ENCODE data around the gene OMG. TPM values are rescaled to one million over a fixed set of nuclear protein-coding genes. Genes with fewer than 3 reads are reported as not detected.
"Not testable (repeated sequence)": the region's sequence is repeated elsewhere in the genome, so short reads cannot be mapped to it uniquely, and the experiment has no call there.

The OMG gene, protein sequence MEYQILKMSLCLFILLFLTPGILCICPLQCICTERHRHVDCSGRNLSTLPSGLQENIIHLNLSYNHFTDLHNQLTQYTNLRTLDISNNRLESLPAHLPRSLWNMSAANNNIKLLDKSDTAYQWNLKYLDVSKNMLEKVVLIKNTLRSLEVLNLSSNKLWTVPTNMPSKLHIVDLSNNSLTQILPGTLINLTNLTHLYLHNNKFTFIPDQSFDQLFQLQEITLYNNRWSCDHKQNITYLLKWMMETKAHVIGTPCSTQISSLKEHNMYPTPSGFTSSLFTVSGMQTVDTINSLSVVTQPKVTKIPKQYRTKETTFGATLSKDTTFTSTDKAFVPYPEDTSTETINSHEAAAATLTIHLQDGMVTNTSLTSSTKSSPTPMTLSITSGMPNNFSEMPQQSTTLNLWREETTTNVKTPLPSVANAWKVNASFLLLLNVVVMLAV
- total RNA-seq: not detected
- not detected for polyA plus RNA-seq (2013, experiment 1 of 2)
- polyA plus RNA-seq (2013, experiment 2 of 2): not detected
- long read RNA-seq, experiment 1: 0 reads
- long read RNA-seq, experiment 2, partial matches to known transcripts: 0 of 1 reads
- long read RNA-seq, experiment 2, other reads (novel, unspliced or antisense): 1 of 1 reads
- long read RNA-seq, experiment 3: 0 reads
- long read RNA-seq, experiment 4: 0 reads

DNA sequence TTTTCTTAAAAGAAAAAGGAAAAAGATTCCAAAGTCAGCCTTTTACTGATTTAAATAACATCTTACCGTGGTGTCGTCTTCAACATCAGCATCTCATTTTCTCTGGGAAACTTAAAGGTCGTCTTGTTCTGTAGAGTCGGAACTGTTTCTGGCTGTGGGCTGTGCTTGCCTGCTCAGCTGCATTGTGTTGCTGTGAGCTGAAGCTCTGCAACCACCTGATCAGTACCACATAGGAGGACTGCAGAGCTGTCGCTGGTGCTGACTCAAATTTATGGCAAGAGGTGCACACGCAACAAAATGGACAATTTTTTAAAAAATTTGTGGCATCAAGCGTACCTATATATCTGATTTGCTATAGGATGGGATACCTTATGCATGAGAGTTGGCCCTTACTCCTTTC, at the start of gene OMG:
OMG (minus strand) TSS at position 150 of the 400 bp plus-strand sequence. CDS start 908 bp downstream, outside the sequence.
- Mint-ChIP-seq H3K4me1 (no peaks in the 10 kb centered on the region), H3K9me3 (no peaks in the 10 kb centered on the region), H3K27me3 (ENCODE audit: insufficient read depth) (no peaks in the 10 kb centered on the region), H3K27ac (no peak within 1 kb of the TSS), H3K36me3 (ENCODE audit: low read depth) (peaks cover 8% of the 10 kb centered on the region), H3K4me3 (no peak within 1 kb of the TSS)
- TF ChIP-seq, protein P1, sequence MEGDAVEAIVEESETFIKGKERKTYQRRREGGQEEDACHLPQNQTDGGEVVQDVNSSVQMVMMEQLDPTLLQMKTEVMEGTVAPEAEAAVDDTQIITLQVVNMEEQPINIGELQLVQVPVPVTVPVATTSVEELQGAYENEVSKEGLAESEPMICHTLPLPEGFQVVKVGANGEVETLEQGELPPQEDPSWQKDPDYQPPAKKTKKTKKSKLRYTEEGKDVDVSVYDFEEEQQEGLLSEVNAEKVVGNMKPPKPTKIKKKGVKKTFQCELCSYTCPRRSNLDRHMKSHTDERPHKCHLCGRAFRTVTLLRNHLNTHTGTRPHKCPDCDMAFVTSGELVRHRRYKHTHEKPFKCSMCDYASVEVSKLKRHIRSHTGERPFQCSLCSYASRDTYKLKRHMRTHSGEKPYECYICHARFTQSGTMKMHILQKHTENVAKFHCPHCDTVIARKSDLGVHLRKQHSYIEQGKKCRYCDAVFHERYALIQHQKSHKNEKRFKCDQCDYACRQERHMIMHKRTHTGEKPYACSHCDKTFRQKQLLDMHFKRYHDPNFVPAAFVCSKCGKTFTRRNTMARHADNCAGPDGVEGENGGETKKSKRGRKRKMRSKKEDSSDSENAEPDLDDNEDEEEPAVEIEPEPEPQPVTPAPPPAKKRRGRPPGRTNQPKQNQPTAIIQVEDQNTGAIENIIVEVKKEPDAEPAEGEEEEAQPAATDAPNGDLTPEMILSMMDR (conservative IDR thresholded peaks at IDR 0.05): no peak
- no peak within 1 kb of the TSS for H3K4me3 ChIP-seq (ENCODE audit: low read length)
- peaks cover 3% of the 10 kb centered on the region for H3K4me1 ChIP-seq (ENCODE audit: control insufficient read depth, insufficient read depth, low read length)
- no peaks in the 10 kb centered on the region for H3K27me3 ChIP-seq (ENCODE audit: control insufficient read depth, insufficient read depth, low read length, poor library complexity, severe bottlenecking)
- H3K9ac ChIP-seq (ENCODE audit: extremely low read depth, low read length, poor library complexity, severe bottlenecking): no peak within 1 kb of the TSS
- peaks cover 20% of the 10 kb centered on the region for H3K36me3 ChIP-seq (ENCODE audit: control insufficient read depth, insufficient read depth, low read length)
- 83 to 96% methylated on average over 7 of the region's 7 CpGs for WGBS, 2 experiments (ENCODE audit: insufficient coverage in 1 of 2, insufficient read length in 1 of 2)
- no peak within 1 kb of the TSS for H3K27ac ChIP-seq (ENCODE audit: low read depth, low read length)
- no peaks in the 10 kb centered on the region for H3K9me3 ChIP-seq (ENCODE audit: control insufficient read depth, low read length)
- DNase-seq: no peak

DNA sequence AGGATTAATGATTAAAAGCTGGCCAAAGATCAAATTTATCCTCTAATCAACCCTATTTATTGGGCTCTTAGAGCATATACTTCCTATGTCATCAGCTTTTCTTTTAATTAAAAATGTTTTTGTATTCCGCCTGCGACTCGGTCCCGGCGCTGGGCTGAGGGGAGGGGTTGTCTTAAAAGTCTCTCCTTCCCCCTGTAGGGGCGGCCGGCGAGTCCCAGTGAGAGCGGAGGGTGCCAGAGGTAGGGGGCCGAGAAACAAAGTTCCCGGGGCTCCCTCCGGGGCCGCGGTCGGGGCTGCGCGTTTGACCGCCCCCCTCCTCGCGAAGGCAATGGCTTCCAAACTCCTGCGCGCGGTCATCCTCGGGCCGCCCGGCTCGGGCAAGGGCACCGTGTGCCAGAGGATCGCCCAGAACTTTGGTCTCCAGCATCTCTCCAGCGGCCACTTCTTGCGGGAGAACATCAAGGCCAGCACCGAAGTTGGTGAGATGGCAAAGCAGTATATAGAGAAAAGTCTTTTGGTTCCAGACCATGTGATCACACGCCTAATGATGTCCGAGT, 48.2 kb upstream of the OMG start:
- H3K27me3 ChIP-seq (ENCODE audit: control insufficient read depth, insufficient read depth, low read length, poor library complexity, severe bottlenecking); H3K4me3 ChIP-seq (ENCODE audit: low read length); H3K27me3 Mint-ChIP-seq (ENCODE audit: insufficient read depth); H3K27ac Mint-ChIP-seq; H3K27ac ChIP-seq (ENCODE audit: low read depth, low read length); H3K4me1 Mint-ChIP-seq; DNase-seq; H3K4me3 Mint-ChIP-seq; H3K9me3 Mint-ChIP-seq; H3K9me3 ChIP-seq (ENCODE audit: control insufficient read depth, low read length); H3K9ac ChIP-seq (ENCODE audit: extremely low read depth, low read length, poor library complexity, severe bottlenecking); H3K4me1 ChIP-seq (ENCODE audit: control insufficient read depth, insufficient read depth, low read length): not testable (repeated sequence)
- 100% methylated on average over 3 of the region's 34 CpGs; no CpG with 5 or more reads in 1 of the 2 experiments for WGBS, 2 experiments (ENCODE audit: insufficient coverage in 1 of 2, insufficient read length in 1 of 2)
- peaks cover 50% of the 10 kb centered on the region for H3K36me3 ChIP-seq (ENCODE audit: control insufficient read depth, insufficient read depth, low read length)
- peaks cover 38% of the 10 kb centered on the region for H3K36me3 Mint-ChIP-seq (ENCODE audit: low read depth)

DNA sequence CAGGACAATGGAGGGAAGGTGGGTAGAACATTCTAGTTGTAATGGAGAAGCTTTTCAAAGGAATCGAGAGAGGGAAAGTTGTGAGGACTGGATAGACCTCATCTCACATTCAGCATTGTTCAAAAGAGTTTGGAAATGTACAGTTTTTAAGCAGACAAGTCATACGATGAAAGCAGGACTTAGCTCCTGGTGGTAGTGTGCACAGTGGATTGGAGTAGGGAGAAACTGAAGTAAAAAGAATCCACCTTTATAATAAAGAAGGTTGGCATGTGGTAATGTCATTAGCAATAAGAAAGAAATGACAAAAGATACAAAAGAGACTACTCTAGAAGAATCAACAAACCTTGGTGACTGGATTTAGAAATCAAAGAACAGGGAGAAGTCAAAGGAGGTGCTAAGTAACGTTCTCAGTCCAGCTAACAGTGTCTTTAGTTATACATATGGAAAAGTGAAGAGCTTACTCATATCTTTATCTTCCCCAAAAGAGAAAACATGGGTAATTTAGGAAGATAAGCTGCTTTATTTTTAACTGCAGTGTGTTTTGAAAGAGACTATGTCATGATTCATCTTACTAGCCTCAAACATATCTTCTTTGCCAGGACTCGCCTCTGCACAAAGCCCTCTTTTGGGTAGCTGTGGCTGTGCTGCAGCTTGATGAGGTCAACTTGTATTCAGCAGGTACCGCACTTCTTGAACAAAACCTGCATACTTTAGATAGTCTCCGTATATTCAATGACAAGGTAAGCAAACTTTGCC, 43.0 kb upstream of the OMG start:
- H3K27me3 Mint-ChIP-seq (ENCODE audit: insufficient read depth): no peaks in the 10 kb centered on the region
- no peak overlapping the region for H3K4me3 Mint-ChIP-seq
- H3K36me3 ChIP-seq (ENCODE audit: control insufficient read depth, insufficient read depth, low read length): peaks cover 64% of the 10 kb centered on the region
- H3K9ac ChIP-seq (ENCODE audit: extremely low read depth, low read length, poor library complexity, severe bottlenecking): no peak overlapping the region
- no peak for DNase-seq
- WGBS, 2 experiments (ENCODE audit: insufficient coverage in 1 of 2, insufficient read length in 1 of 2): 93 to 94% methylated on average over 3 to 6 of the region's 6 CpGs
- no peak overlapping the region for H3K27ac Mint-ChIP-seq
- TF ChIP-seq, protein P1 (conservative IDR thresholded peaks at IDR 0.05): no peak
- H3K27me3 ChIP-seq (ENCODE audit: control insufficient read depth, insufficient read depth, low read length, poor library complexity, severe bottlenecking): no peaks in the 10 kb centered on the region
- H3K4me1 ChIP-seq (ENCODE audit: control insufficient read depth, insufficient read depth, low read length): no peaks in the 10 kb centered on the region
- no peaks in the 10 kb centered on the region for H3K4me1 Mint-ChIP-seq
- peak overlapping the region; percentile 13 for H3K27ac ChIP-seq (ENCODE audit: low read depth, low read length)
- no peaks in the 10 kb centered on the region for H3K9me3 ChIP-seq (ENCODE audit: control insufficient read depth, low read length)
- H3K4me3 ChIP-seq (ENCODE audit: low read length): no peak overlapping the region
- H3K9me3 Mint-ChIP-seq: no peaks in the 10 kb centered on the region
- H3K36me3 Mint-ChIP-seq (ENCODE audit: low read depth): peaks cover 28% of the 10 kb centered on the region
